K562 (cell line): ENCODE measurements around the gene TSPAN18. TPM values are rescaled to one million over a fixed set of nuclear protein-coding genes. Genes with fewer than 3 reads are reported as not detected.

Experiments used
- ATAC-seq: fragments of 200-7000 bp; cut with Tn5 transposase; 3 replicates; pipeline ENCODE4 v1.9.1; 2020; ENCODE audit warnings: moderate library complexity
- BruUV-seq: library from RNA; stranded (reverse); fragments of 400-500 nt; replicated peaks from 2 replicates; lab custom pipeline; 2021; lab: Mats Ljungman, UMichigan
- CTCF ChIA-PET: fragments of 300-600 bp; formaldehyde crosslinking; extraction: SDS; loops from one replicate; lab custom pipeline; 2021; ENCODE audit warnings: low intra/inter-chr PET ratio; lab: Yijun Ruan, JAX
- POLR2A ChIA-PET: fragments of 300-600, 350-650 bp; sonication (Branson Sonifier 250); formaldehyde crosslinking; extraction: SDS; loops from one replicate; lab custom pipeline; 2021; ENCODE audit warnings: antibody characterized with exemption, inconsistent platforms; lab: Yijun Ruan, JAX
- DNase-seq, 4 experiments: peaks; one replicate each; pipeline versions ENCODE4 v3.0.0 to v3.0.0-alpha.2; 2011 to 2018; ENCODE audit warnings: low spot score in 3 of 4, mixed read lengths in 3 of 4; ENCODE audit errors: extremely low read depth in 1 of 4
- FAIRE-seq: peaks from 2 replicates; lab custom pipeline; 2011; peaks lifted over from hg19 to GRCh38; lab: Jason Lieb, UNC
- H2AFZ ChIP-seq: 2 replicates; pipeline ENCODE4 v1.6.0; 2011; ENCODE audit warnings: low read depth, low read length, control low read depth, inconsistent platforms
- H3K27ac ChIP-seq: fragments of 200-600 bp; 3 replicates; pipeline ENCODE4 v1.8.0; 2011; ENCODE audit warnings: low read depth, mild to moderate bottlenecking, control low read depth, inconsistent platforms, low read length, moderate library complexity, mixed read lengths; ENCODE audit errors: extremely low read depth
- H3K27me3 ChIP-seq, 2 experiments: fragments of 300-600 bp in 1 of 2; 2 replicates in 1 of 2; 3 replicates in 1 of 2; pipeline versions ENCODE4 v1.6.0 to v1.8.0; 2011; ENCODE audit warnings: inconsistent platforms in 2 of 2, low read length in 2 of 2, mild to moderate bottlenecking in 1 of 2, mixed read lengths in 1 of 2, moderate library complexity in 1 of 2; ENCODE audit not compliant: control insufficient read depth in 2 of 2, insufficient read depth in 2 of 2
- H3K36me3 ChIP-seq: fragments of 300-600 bp; 3 replicates; pipeline ENCODE4 v1.8.0; 2011; ENCODE audit warnings: mild to moderate bottlenecking, low read length, inconsistent platforms; ENCODE audit not compliant: control insufficient read depth, insufficient read depth
- H3K4me1 ChIP-seq, 2 experiments: fragments of 200-600 bp in 1 of 2; replicated peaks in 1 of 2; 2 replicates in 1 of 2; 3 replicates in 1 of 2; pipeline versions ENCODE4 v1.5.1 to v1.8.0; 2011; ENCODE audit warnings: inconsistent platforms in 2 of 2, low read length in 2 of 2, mild to moderate bottlenecking in 1 of 2, mixed read lengths in 1 of 2, moderate library complexity in 1 of 2; ENCODE audit not compliant: control insufficient read depth in 2 of 2, insufficient read depth in 2 of 2
- H3K4me2 ChIP-seq: 2 replicates; pipeline ENCODE4 v1.6.1; 2011; ENCODE audit warnings: low read length, control low read depth, inconsistent platforms, mixed read lengths; ENCODE audit not compliant: insufficient read depth
- H3K4me3 ChIP-seq: fragments of 200-600 bp; sonication (generic), shearing (Covaris generic); 2 replicates; pipeline ENCODE4 v1.5.1; 2016; ENCODE audit warnings: control low read depth, inconsistent platforms
- H3K79me2 ChIP-seq: fragments of 200-600 bp; 3 replicates; pipeline ENCODE4 v1.8.0; 2011; ENCODE audit warnings: low read length, inconsistent platforms; ENCODE audit not compliant: control insufficient read depth, insufficient read depth
- H3K9ac ChIP-seq, 2 experiments: 2 replicates each; pipeline versions ENCODE4 v1.6.0 to v1.6.1; 2011; ENCODE audit warnings: low read depth in 2 of 2, low read length in 2 of 2, control low read depth in 1 of 2, inconsistent platforms in 1 of 2, mild to moderate bottlenecking in 1 of 2, mixed read lengths in 1 of 2; ENCODE audit not compliant: insufficient read depth in 1 of 2
- H3K9me1 ChIP-seq: one replicate; pipeline ENCODE4 v1.6.0; 2011; ENCODE audit warnings: inconsistent platforms, mild to moderate bottlenecking, low read length, moderate library complexity; ENCODE audit not compliant: control insufficient read depth, insufficient read depth
- H3K9me3 ChIP-seq: replicated peaks from 2 replicates; pipeline ENCODE4 v1.5.1; 2011; ENCODE audit warnings: low read depth, low read length, inconsistent platforms; ENCODE audit not compliant: control insufficient read depth, insufficient read depth
- H4K20me1 ChIP-seq: replicated peaks from 2 replicates; pipeline ENCODE4 v1.6.1; 2011; ENCODE audit warnings: low read length, inconsistent platforms, mixed read lengths; ENCODE audit not compliant: control insufficient read depth, insufficient read depth
- CHD4 ChIP-seq: fragments of 200-600 bp; sonication (generic); IDR thresholded peaks from 3 replicates; pipeline ENCODE4 v1.6.1; 2012; ENCODE audit warnings: low read depth, mild to moderate bottlenecking, mixed read lengths, low read length, inconsistent platforms; ENCODE audit not compliant: insufficient read depth, insufficient replicate concordance, poor library complexity, severe bottlenecking
- EHMT2 ChIP-seq: fragments of 450-650 bp; IDR thresholded peaks from 2 replicates; pipeline ENCODE4 v1.6.1; 2018; ENCODE audit warnings: antibody characterized with exemption
- NFIC ChIP-seq: fragments of 450-650 bp; IDR thresholded peaks from 2 replicates; pipeline ENCODE4 v1.6.1; 2017; ENCODE audit warnings: mild to moderate bottlenecking, inconsistent platforms
- NR2C1 ChIP-seq, 2 experiments: fragments of 450-650 bp; IDR thresholded peaks; 2 replicates each; pipeline ENCODE4 v1.6.1; 2017; ENCODE audit warnings: mild to moderate bottlenecking in 2 of 2, antibody characterized with exemption in 1 of 2, inconsistent platforms in 1 of 2, missing compliant biosample characterization in 1 of 2, missing genetic modification characterization in 1 of 2
- PPARD ChIP-seq: fragments of 250-450 bp; sonication (Bioruptor Pico); IDR thresholded peaks from 2 replicates; pipeline ENCODE4 v1.8.0; 2022; ENCODE audit warnings: inconsistent platforms, mild to moderate bottlenecking, moderate library complexity
- RAD51 ChIP-seq: fragments of 450-650 bp; IDR thresholded peaks from 2 replicates; pipeline ENCODE4 v1.7.1; 2016; ENCODE audit warnings: low read depth, mild to moderate bottlenecking, borderline replicate concordance
- RFX1 ChIP-seq: fragments of 450-650 bp; IDR thresholded peaks from 2 replicates; pipeline ENCODE4 v1.6.1; 2016; ENCODE audit warnings: mild to moderate bottlenecking, moderate library complexity
- RUNX1 ChIP-seq: sonication (generic); IDR thresholded peaks from 2 replicates; pipeline ENCODE4 v1.6.1; 2016; ENCODE audit warnings: antibody characterized with exemption, low read depth
- SMAD4 ChIP-seq: fragments of 250-450 bp; sonication (Bioruptor Pico); conservative IDR thresholded peaks from 2 replicates; pipeline ENCODE4 v1.8.0; 2021; ENCODE audit warnings: inconsistent platforms, mild to moderate bottlenecking, moderate library complexity
- TAF15 ChIP-seq: fragments of 200-400 bp; formaldehyde crosslinking; IDR thresholded peaks from 2 replicates; pipeline ENCODE4 v1.6.1; 2017; ENCODE audit warnings: mild to moderate bottlenecking, low read depth, low read length, moderate library complexity
- TCF7 ChIP-seq: sonication (generic); IDR thresholded peaks from 2 replicates; pipeline ENCODE4 v1.6.1; 2016; ENCODE audit warnings: antibody characterized with exemption, borderline replicate concordance
- WHSC1 ChIP-seq: IDR thresholded peaks from one replicate; pipeline ENCODE4 v1.6.1; 2012; ENCODE audit warnings: low read length, control low read depth, inconsistent platforms
- ZNF134 ChIP-seq: fragments of 250-450 bp; sonication (Bioruptor Pico); conservative IDR thresholded peaks from 2 replicates; pipeline ENCODE4 v1.4.0; 2020
- WGBS: fragments of 100-300 bp; shearing (Covaris generic); methylation state at CpG from one replicate; pipeline ENCODE4 v1.1.6; 2016; ENCODE audit warnings: low coverage, mixed read lengths; ENCODE audit not compliant: insufficient coverage; ENCODE audit errors: missing lambda C conversion rate; 5-methylcytosine and 5-hydroxymethylcytosine counted together
- in situ Hi-C: fragments of 300-500 bp; cut with MboI; formaldehyde crosslinking; loops from 4 replicates; pipeline ENCODE4 v1.15.0; 2018; ENCODE audit warnings: inconsistent platforms, mixed read lengths
- intact Hi-C: fragments of 100-400 bp; cut with micrococcal nuclease; formaldehyde crosslinking; loops from 2 replicates; pipeline ENCODE4 v1.14.2; 2022
- polyA plus RNA-seq, 8 experiments: library from polyadenylated mRNA; depleted of rRNA in 4 of 8; stranded (reverse) in 5 of 8; unstranded in 3 of 8; fragments of >200 nt; fragmentation: Nextera tagmentation in 2 of 8; fragmentation: Illumina TruSeq in 1 of 8; extraction: Ambion mirVana in 2 of 8; extraction: Trizol in 1 of 8; gene quantifications; 2 replicates each; pipeline versions ENCODE4 v1.2.1 to v1.2.3, GENCODE V29; 2011 to 2014; ENCODE audit warnings: inconsistent platforms in 1 of 8, missing spikeins in 1 of 8
- total RNA-seq, 7 experiments: library from RNA; depleted of rRNA in 6 of 7; stranded (reverse); fragments of >200 nt in 6 of 7; fragmentation: Illumina TruSeq in 2 of 7; extraction: Trizol in 2 of 7; gene quantifications; 2 replicates each; pipeline versions ENCODE4 v1.2.1 to v1.2.3, GENCODE V29; 2011 to 2021; ENCODE audit warnings: low replicate concordance in 1 of 7
- TF ChIP-seq, protein P1 (sequence below): fragments of 450-650 bp; IDR thresholded peaks from 2 replicates; pipeline ENCODE4 v1.6.1; 2016; ENCODE audit warnings: borderline replicate concordance
- TF ChIP-seq, protein P2 (sequence below), 2 experiments: fragments of 450-650 bp; IDR thresholded peaks; 2 replicates each; pipeline ENCODE4 v1.6.1; 2018; ENCODE audit warnings: mild to moderate bottlenecking in 2 of 2, low read depth in 1 of 2; ENCODE audit not compliant: partially characterized antibody in 2 of 2
- TF ChIP-seq, protein P3 (sequence below): IDR thresholded peaks from 3 replicates; pipeline ENCODE4 v1.6.1; 2011; ENCODE audit warnings: borderline replicate concordance, mild to moderate bottlenecking; ENCODE audit not compliant: insufficient read length, insufficient read depth

TSPAN18 gene
- total and polyA plus RNA-seq, 9 of the 15 experiments (the other 6 are each of a cell fraction or from before 2014, with no cell fraction given), result 0.17 to 0.35 (median 0.22) TPM; not detected in 4

DNA sequence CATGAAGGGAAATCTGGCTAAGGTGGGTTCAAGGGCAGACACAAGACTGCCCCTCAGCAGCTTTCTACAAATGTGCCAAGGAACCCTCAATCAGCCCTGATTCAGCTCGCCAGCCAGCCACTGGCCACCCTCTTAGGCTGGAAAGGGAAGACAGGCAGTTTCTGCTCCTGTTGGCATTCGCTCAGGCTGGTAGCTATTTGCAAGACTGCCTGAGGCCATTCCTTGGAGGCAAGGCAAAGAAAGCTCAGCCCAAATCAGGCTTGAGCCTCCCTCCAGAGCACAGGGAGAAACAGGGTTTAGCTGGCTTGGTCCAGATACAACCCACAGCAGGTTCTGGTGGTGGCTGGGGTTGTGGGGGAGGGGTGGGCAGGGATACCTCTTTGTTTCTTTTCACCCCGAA is 204.7 kb downstream of the TSPAN18 start:
- 0% methylated on average over 3 of the region's 3 CpGs for WGBS
- Histone ChIP-seq H3K79me2 (no peaks in the 10 kb centered on the region), H3K36me3 (no peaks in the 10 kb centered on the region), H3K4me2 (no peak overlapping the region), H3K9me3 (no peaks in the 10 kb centered on the region), H3K27ac (no peak overlapping the region), H4K20me1 (peaks cover 7% of the 10 kb centered on the region; the same call in 1 of the 2 replicates), H3K27me3 (peaks cover 0 to 33% of the 10 kb centered on the region in 2 experiments; a peak in 2 of 5 replicates), H3K4me3 (no peak overlapping the region), H3K4me1 (peaks cover 0 to 4% of the 10 kb centered on the region in 2 experiments; a peak in 1 of 5 replicates), H2AFZ (no peak overlapping the region), H3K9me1 (no peaks in the 10 kb centered on the region), H3K9ac (no peak overlapping the region)
- no peak for FAIRE-seq
- ATAC-seq, result no peak
- in situ Hi-C loops (no loop called here), intact Hi-C loops (loop anchor here (10.0 kb wide), 1 partner anchor 363 kb away; no protein-coding TSS in a partner anchor)
- ChIA-PET POLR2A (interaction anchor here (0.6 to 0.7 kb wide), 3 partner anchors 18 to 327 kb away, joined by 3 to 4 read pairs (median 3); no protein-coding TSS in a partner anchor), CTCF (no interaction called here)
- no peak for DNase-seq
- TF ChIP-seq PPARD (CRISPR knock-in tag) (no peak), CHD4 (no peak), ZNF134 (no peak), WHSC1 (no peak), NFIC (no peak), EHMT2 (no peak), SMAD4 (CRISPR knock-in tag) (no peak), TAF15 (no peak), TCF7 (no peak), RAD51 (no peak), RUNX1 (no peak), NR2C1 (IDR thresholded peaks at IDR 0.05) (no peak), NR2C1 (tag; IDR thresholded peaks at IDR 0.05) (no peak), RFX1 (no peak)
- TF ChIP-seq, protein P1, sequence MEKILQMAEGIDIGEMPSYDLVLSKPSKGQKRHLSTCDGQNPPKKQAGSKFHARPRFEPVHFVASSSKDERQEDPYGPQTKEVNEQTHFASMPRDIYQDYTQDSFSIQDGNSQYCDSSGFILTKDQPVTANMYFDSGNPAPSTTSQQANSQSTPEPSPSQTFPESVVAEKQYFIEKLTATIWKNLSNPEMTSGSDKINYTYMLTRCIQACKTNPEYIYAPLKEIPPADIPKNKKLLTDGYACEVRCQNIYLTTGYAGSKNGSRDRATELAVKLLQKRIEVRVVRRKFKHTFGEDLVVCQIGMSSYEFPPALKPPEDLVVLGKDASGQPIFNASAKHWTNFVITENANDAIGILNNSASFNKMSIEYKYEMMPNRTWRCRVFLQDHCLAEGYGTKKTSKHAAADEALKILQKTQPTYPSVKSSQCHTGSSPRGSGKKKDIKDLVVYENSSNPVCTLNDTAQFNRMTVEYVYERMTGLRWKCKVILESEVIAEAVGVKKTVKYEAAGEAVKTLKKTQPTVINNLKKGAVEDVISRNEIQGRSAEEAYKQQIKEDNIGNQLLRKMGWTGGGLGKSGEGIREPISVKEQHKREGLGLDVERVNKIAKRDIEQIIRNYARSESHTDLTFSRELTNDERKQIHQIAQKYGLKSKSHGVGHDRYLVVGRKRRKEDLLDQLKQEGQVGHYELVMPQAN, result no peak
- TF ChIP-seq, protein P2, sequence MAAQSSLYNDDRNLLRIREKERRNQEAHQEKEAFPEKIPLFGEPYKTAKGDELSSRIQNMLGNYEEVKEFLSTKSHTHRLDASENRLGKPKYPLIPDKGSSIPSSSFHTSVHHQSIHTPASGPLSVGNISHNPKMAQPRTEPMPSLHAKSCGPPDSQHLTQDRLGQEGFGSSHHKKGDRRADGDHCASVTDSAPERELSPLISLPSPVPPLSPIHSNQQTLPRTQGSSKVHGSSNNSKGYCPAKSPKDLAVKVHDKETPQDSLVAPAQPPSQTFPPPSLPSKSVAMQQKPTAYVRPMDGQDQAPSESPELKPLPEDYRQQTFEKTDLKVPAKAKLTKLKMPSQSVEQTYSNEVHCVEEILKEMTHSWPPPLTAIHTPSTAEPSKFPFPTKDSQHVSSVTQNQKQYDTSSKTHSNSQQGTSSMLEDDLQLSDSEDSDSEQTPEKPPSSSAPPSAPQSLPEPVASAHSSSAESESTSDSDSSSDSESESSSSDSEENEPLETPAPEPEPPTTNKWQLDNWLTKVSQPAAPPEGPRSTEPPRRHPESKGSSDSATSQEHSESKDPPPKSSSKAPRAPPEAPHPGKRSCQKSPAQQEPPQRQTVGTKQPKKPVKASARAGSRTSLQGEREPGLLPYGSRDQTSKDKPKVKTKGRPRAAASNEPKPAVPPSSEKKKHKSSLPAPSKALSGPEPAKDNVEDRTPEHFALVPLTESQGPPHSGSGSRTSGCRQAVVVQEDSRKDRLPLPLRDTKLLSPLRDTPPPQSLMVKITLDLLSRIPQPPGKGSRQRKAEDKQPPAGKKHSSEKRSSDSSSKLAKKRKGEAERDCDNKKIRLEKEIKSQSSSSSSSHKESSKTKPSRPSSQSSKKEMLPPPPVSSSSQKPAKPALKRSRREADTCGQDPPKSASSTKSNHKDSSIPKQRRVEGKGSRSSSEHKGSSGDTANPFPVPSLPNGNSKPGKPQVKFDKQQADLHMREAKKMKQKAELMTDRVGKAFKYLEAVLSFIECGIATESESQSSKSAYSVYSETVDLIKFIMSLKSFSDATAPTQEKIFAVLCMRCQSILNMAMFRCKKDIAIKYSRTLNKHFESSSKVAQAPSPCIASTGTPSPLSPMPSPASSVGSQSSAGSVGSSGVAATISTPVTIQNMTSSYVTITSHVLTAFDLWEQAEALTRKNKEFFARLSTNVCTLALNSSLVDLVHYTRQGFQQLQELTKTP (IDR thresholded peaks at IDR 0.05; ENCODE audit: low read depth in 1 of 2, partially characterized antibody in 2 of 2), result no peak
- TF ChIP-seq, protein P3, sequence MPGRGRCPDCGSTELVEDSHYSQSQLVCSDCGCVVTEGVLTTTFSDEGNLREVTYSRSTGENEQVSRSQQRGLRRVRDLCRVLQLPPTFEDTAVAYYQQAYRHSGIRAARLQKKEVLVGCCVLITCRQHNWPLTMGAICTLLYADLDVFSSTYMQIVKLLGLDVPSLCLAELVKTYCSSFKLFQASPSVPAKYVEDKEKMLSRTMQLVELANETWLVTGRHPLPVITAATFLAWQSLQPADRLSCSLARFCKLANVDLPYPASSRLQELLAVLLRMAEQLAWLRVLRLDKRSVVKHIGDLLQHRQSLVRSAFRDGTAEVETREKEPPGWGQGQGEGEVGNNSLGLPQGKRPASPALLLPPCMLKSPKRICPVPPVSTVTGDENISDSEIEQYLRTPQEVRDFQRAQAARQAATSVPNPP, result no peak
- BruUV-seq, result no TSS peak
